ENCODE measurements around the gene FOCAD. TPM values are rescaled to one million over a fixed set of nuclear protein-coding genes. Genes with fewer than 3 reads are reported as not detected.

FOCAD gene
- total and polyA plus RNA-seq, 2 donors, result 12.7 to 32.3 TPM

DNA sequence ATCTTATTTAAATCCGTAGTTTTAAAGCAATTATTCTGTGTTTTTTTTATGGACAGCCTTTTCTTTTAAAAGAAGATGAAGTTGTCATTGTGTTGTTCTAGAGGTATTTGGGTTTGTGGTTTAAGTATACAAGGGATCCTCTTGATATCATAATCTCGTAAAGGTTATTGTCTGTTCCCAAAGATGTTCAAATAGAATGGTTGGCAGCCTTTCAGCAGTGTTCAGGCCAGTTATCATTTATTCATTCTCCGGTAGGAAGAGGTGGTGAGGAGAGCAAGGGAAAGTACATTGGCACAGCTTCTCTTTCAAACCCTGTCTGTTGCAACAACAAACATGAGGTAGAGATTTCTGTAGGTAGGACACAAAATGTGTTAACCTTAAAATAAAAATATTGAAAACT, 147.0 kb downstream of the FOCAD start:
- Histone ChIP-seq H3K4me3 (ENCODE audit: low read length in 2 of 2) (no peak overlapping the region), H3K27me3 (ENCODE audit: control insufficient read depth in 2 of 2, insufficient read depth in 1 of 2, low read length in 1 of 2) (no peaks in the 10 kb centered on the region), H3K4me1 (ENCODE audit: control insufficient read depth in 2 of 2, insufficient read depth in 2 of 2, low read length in 2 of 2) (no peaks in the 10 kb centered on the region), H3K36me3 (ENCODE audit: control insufficient read depth in 2 of 2, insufficient read depth in 2 of 2, low read length in 1 of 2) (peaks cover 0 to 3% of the 10 kb centered on the region in 2 donors), H3K9me3 (ENCODE audit: control insufficient read depth in 2 of 2, insufficient read depth in 1 of 2, low read length in 1 of 2) (no peaks in the 10 kb centered on the region), H3K27ac (ENCODE audit: low read depth in 1 of 2, low read length in 1 of 2) (no peak overlapping the region)
- DNase-seq (ENCODE audit: low read depth in 6 of 9, low spot score in 9 of 9), result no peak
- WGBS, result 97% methylated on average over 3 of the region's 3 CpGs

DNA sequence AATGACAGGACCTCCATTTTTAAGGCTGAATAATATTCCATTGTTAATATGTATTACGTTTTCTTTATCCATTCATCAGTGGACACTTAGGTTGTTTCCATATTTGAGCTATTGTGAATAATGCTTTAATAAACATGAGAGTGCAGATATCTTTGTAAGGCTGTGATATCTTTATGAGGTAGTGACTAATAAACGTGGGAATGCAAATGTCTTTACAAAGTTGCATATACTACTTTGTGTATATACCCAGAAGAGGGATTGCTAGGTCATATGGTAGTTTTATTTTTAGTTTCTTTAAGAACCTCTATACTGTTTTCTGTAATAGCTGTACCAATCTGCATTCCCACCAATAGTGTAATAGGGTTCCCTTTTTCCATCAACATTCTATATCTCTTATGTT, 148.7 kb downstream of the FOCAD start:
- H3K36me3 ChIP-seq (ENCODE audit: control insufficient read depth in 2 of 2, insufficient read depth in 2 of 2, low read length in 1 of 2), result no peaks in the 10 kb centered on the region
- no peak overlapping the region for H3K4me3 ChIP-seq (ENCODE audit: low read length in 2 of 2)
- H3K9me3 ChIP-seq (ENCODE audit: control insufficient read depth in 2 of 2, insufficient read depth in 1 of 2, low read length in 1 of 2), result no peaks in the 10 kb centered on the region
- DNase-seq (ENCODE audit: low read depth in 6 of 9, low spot score in 9 of 9), result no peak
- 98% methylated on average over 2 of the region's 2 CpGs for WGBS
- no peak overlapping the region for H3K27ac ChIP-seq (ENCODE audit: low read depth in 1 of 2, low read length in 1 of 2)
- no peaks in the 10 kb centered on the region for H3K4me1 ChIP-seq (ENCODE audit: control insufficient read depth in 2 of 2, insufficient read depth in 2 of 2, low read length in 2 of 2)
- no peaks in the 10 kb centered on the region for H3K27me3 ChIP-seq (ENCODE audit: control insufficient read depth in 2 of 2, insufficient read depth in 1 of 2, low read length in 1 of 2)

DNA sequence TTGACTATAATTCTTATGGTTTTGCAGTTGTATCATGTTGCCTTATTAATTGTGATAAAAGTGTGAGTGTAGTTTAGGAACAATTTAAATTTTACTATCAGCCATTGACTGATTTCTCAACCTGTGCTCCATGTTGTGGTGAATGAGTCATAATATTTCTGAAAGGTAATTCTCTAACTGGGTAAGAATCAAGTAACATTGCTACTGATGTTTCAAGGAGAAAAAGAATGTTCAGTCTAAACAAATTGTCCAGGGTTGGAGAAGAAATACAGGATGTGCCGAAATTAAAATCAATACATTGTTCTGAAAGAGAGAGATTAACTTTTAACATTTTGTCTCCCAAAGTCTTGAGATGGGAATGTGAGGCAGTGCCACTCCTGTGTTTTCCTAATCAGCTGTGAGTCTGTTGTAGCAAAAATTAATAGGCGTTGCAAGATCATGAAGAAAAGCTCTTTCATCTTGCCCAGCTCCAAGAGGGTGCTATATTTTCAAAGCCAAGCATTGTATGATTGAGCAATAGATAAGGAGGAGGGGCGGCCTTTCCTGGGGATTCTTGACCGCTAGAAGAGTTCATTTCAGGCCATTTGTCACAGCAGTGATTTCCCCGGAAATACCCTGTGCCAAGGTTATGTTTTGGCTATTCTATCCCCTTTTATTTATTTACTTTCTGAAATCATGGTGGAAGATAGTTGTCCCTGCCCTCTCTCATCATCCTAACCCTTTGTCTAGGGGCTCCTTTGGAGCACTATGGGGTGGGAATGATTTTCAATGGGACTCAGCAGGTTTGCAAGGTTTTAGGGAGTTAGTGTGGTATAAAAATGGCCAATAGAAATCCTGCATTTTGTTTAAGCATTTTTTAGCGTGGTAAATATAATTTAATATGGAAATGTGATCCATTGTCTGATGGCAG, 151.6 kb downstream of the FOCAD start:
- Histone ChIP-seq H3K4me1 (ENCODE audit: control insufficient read depth in 2 of 2, insufficient read depth in 2 of 2, low read length in 2 of 2) (no peaks in the 10 kb centered on the region), H3K9me3 (ENCODE audit: control insufficient read depth in 2 of 2, insufficient read depth in 1 of 2, low read length in 1 of 2) (no peaks in the 10 kb centered on the region), H3K27ac (ENCODE audit: low read depth in 1 of 2, low read length in 1 of 2) (no peak overlapping the region), H3K36me3 (ENCODE audit: control insufficient read depth in 2 of 2, insufficient read depth in 2 of 2, low read length in 1 of 2) (no peaks in the 10 kb centered on the region), H3K4me3 (ENCODE audit: low read length in 2 of 2) (no peak overlapping the region), H3K27me3 (ENCODE audit: control insufficient read depth in 2 of 2, insufficient read depth in 1 of 2, low read length in 1 of 2) (no peaks in the 10 kb centered on the region)
- DNase-seq (ENCODE audit: low read depth in 6 of 9, low spot score in 9 of 9), result no peak
- 95% methylated on average over 6 of the region's 6 CpGs for WGBS

DNA sequence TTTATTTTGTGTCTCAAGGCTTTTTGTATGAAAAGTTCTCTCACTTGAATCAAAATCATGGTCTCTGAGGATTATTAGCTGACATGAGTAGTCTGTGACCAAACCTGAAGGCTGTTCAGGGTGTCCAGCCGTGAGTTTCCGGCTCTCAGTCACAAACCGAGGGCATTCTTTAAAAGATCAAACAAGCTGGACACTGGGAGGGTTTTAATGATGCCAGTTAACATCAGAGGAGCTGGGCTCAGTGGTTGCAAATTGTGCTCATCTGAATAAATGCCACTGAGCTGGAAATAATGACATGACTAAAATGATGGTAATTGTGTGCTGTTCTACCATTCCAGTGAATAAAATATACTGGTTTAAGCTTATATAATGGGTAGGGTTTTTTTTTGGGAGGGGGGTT, 153.1 kb downstream of the FOCAD start:
- Histone ChIP-seq H3K27me3 (ENCODE audit: control insufficient read depth in 2 of 2, insufficient read depth in 1 of 2, low read length in 1 of 2) (no peaks in the 10 kb centered on the region), H3K4me1 (ENCODE audit: control insufficient read depth in 2 of 2, insufficient read depth in 2 of 2, low read length in 2 of 2) (no peaks in the 10 kb centered on the region), H3K9me3 (ENCODE audit: control insufficient read depth in 2 of 2, insufficient read depth in 1 of 2, low read length in 1 of 2) (no peaks in the 10 kb centered on the region), H3K4me3 (ENCODE audit: low read length in 2 of 2) (no peak overlapping the region), H3K27ac (ENCODE audit: low read depth in 1 of 2, low read length in 1 of 2) (no peak overlapping the region), H3K36me3 (ENCODE audit: control insufficient read depth in 2 of 2, insufficient read depth in 2 of 2, low read length in 1 of 2) (no peaks in the 10 kb centered on the region)
- DNase-seq (ENCODE audit: low read depth in 6 of 9, low spot score in 9 of 9), result no peak
- 98% methylated on average over 3 of the region's 3 CpGs for whole genome bisulfite sequencing

DNA sequence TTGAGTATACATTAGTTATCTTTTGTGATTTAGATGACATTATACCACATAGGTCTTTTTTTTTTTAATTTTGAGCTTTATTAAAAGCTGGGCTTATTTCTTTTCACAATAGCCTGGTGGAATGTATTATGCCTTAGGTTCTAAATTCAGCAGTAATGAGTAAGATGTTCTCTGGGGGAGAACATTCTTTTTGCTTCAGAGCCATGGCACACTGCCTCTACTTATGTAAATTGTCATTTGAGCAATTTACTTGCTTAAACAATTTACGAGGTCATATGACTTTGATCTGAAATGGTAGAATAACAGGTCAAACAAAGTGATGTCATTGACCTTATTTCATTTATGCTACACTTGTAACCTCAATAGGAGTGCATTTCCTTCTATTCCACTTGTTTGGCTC, 154.2 kb downstream of the FOCAD start:
- H3K27me3 ChIP-seq (ENCODE audit: control insufficient read depth in 2 of 2, insufficient read depth in 1 of 2, low read length in 1 of 2), result no peaks in the 10 kb centered on the region
- no peak overlapping the region for H3K27ac ChIP-seq (ENCODE audit: low read depth in 1 of 2, low read length in 1 of 2)
- H3K4me3 ChIP-seq (ENCODE audit: low read length in 2 of 2), result no peak overlapping the region
- H3K9me3 ChIP-seq (ENCODE audit: control insufficient read depth in 2 of 2, insufficient read depth in 1 of 2, low read length in 1 of 2), result no peaks in the 10 kb centered on the region
- no peak for DNase-seq (ENCODE audit: low read depth in 6 of 9, low spot score in 9 of 9)
- H3K36me3 ChIP-seq (ENCODE audit: control insufficient read depth in 2 of 2, insufficient read depth in 2 of 2, low read length in 1 of 2), result no peaks in the 10 kb centered on the region
- no peaks in the 10 kb centered on the region for H3K4me1 ChIP-seq (ENCODE audit: control insufficient read depth in 2 of 2, insufficient read depth in 2 of 2, low read length in 2 of 2)
- WGBS, result 96% methylated on average over 1 of the region's 1 CpG

DNA sequence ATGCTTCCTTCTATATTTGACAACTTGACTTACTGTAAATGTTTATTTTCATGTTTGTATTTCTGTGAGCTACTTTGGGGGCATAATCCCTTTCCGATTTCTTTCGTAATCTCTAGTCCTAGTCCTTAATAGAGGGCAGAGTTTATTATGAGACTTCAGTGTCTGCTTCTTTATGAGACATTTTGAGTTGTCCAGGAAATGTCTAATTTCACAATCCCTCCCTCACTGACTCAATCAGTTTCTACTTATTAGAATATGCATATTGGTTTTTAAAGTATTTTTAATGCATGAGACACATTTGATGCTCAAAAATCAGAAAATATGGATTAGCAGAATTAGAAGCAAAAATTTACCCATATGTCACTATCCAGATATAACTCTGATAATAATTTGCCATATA, 160.9 kb downstream of the FOCAD start:
- Histone ChIP-seq H3K4me3 (ENCODE audit: low read length in 2 of 2) (no peak overlapping the region), H3K27me3 (ENCODE audit: control insufficient read depth in 2 of 2, insufficient read depth in 1 of 2, low read length in 1 of 2) (no peaks in the 10 kb centered on the region), H3K9me3 (ENCODE audit: control insufficient read depth in 2 of 2, insufficient read depth in 1 of 2, low read length in 1 of 2) (no peaks in the 10 kb centered on the region), H3K4me1 (ENCODE audit: control insufficient read depth in 2 of 2, insufficient read depth in 2 of 2, low read length in 2 of 2) (no peaks in the 10 kb centered on the region), H3K36me3 (ENCODE audit: control insufficient read depth in 2 of 2, insufficient read depth in 2 of 2, low read length in 1 of 2) (no peaks in the 10 kb centered on the region), H3K27ac (ENCODE audit: low read depth in 1 of 2, low read length in 1 of 2) (no peak overlapping the region)
- 99% methylated on average over 2 of the region's 2 CpGs for WGBS
- no peak for DNase-seq (ENCODE audit: low read depth in 6 of 9, low spot score in 9 of 9)

DNA sequence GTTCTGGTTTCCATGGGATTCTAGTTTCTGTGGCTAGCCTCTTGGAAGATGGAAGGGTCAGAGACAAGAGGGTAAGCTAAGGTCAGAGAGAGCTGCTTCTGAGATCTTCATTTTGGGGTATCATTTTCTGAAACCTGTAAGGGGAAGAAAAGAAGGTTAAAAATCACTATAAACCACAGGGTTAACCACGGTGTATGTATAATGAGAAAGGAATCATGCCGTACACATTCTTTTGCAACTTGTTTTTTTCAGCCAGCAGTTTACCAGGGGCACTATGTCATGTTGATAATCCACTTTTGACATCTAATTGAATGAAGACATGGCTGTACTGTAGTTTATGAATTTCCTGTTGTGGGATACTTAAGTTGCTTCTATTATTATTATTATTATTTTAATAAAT, 164.4 kb downstream of the FOCAD start:
- DNase-seq (ENCODE audit: low read depth in 6 of 9, low spot score in 9 of 9), result no peak
- 42% methylated on average over 2 of the region's 2 CpGs for WGBS

DNA sequence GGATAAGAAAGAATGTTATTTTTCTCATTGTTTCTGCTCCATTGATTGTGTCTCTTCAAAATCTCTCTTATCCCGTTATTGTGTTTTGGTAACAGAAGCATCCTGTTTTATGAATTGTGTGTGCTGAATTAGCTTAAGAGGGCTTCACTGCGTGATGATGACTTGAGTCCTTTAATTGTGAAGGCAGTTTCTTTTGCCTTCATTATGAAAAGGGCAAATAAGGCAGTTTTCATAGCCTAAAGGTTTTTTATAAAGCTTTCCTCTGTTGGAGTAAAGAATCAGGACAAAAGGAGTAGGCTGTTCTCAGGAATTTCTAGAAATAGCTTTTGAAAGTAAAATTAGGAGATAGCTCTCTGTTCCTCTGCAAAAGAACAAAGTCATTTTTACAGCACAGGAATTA, 169.8 kb downstream of the FOCAD start:
- no peak overlapping the region for H3K4me3 ChIP-seq (ENCODE audit: low read length in 2 of 2)
- 95% methylated on average over 2 of the region's 2 CpGs for WGBS
- no peak for DNase-seq (ENCODE audit: low read depth in 6 of 9, low spot score in 9 of 9)

More for the DNA sequence above, 164.4 kb downstream of the FOCAD start:
- Histone ChIP-seq H3K4me1 (ENCODE audit: control insufficient read depth in 2 of 2, insufficient read depth in 2 of 2, low read length in 2 of 2) (no peaks in the 10 kb centered on the region), H3K9me3 (ENCODE audit: control insufficient read depth in 2 of 2, insufficient read depth in 1 of 2, low read length in 1 of 2) (no peaks in the 10 kb centered on the region), H3K27ac (ENCODE audit: low read depth in 1 of 2, low read length in 1 of 2) (no peak overlapping the region), H3K4me3 (ENCODE audit: low read length in 2 of 2) (no peak overlapping the region), H3K27me3 (ENCODE audit: control insufficient read depth in 2 of 2, insufficient read depth in 1 of 2, low read length in 1 of 2) (no peaks in the 10 kb centered on the region), H3K36me3 (ENCODE audit: control insufficient read depth in 2 of 2, insufficient read depth in 2 of 2, low read length in 1 of 2) (no peaks in the 10 kb centered on the region)

DNA sequence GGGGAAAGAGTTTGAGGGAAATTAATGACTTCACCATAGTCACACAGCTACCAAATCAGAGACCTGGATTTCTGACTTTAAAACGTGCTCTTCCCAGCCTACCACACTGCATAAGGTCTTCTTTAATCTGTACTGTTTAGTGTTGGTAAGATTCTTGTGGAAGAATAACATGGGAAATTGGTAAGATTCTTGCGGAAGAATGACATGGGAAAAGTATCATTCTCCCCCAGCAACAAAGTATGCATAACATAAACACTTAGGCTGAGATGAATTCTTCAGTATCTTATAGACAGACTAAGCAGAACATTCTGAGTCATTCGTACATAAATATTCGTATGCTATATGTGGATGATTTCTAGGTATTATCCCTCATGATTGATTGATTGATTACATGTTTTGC, 170.4 kb downstream of the FOCAD start:
- WGBS, result 95% methylated on average over 4 of the region's 4 CpGs
- Histone ChIP-seq H3K4me1 (ENCODE audit: control insufficient read depth in 2 of 2, insufficient read depth in 2 of 2, low read length in 2 of 2) (no peaks in the 10 kb centered on the region), H3K36me3 (ENCODE audit: control insufficient read depth in 2 of 2, insufficient read depth in 2 of 2, low read length in 1 of 2) (no peaks in the 10 kb centered on the region), H3K9me3 (ENCODE audit: control insufficient read depth in 2 of 2, insufficient read depth in 1 of 2, low read length in 1 of 2) (no peaks in the 10 kb centered on the region), H3K4me3 (ENCODE audit: low read length in 2 of 2) (no peak overlapping the region), H3K27me3 (ENCODE audit: control insufficient read depth in 2 of 2, insufficient read depth in 1 of 2, low read length in 1 of 2) (no peaks in the 10 kb centered on the region), H3K27ac (ENCODE audit: low read depth in 1 of 2, low read length in 1 of 2) (no peak overlapping the region)
- DNase-seq (ENCODE audit: low read depth in 6 of 9, low spot score in 9 of 9), result no peak

More for the DNA sequence above, 169.8 kb downstream of the FOCAD start:
- H3K4me1 ChIP-seq (ENCODE audit: control insufficient read depth in 2 of 2, insufficient read depth in 2 of 2, low read length in 2 of 2), result no peaks in the 10 kb centered on the region
- H3K36me3 ChIP-seq (ENCODE audit: control insufficient read depth in 2 of 2, insufficient read depth in 2 of 2, low read length in 1 of 2), result no peaks in the 10 kb centered on the region
- no peak overlapping the region for H3K27ac ChIP-seq (ENCODE audit: low read depth in 1 of 2, low read length in 1 of 2)
- H3K9me3 ChIP-seq (ENCODE audit: control insufficient read depth in 2 of 2, insufficient read depth in 1 of 2, low read length in 1 of 2), result no peaks in the 10 kb centered on the region
- no peaks in the 10 kb centered on the region for H3K27me3 ChIP-seq (ENCODE audit: control insufficient read depth in 2 of 2, insufficient read depth in 1 of 2, low read length in 1 of 2)

Measured in thymus (tissue), 11 donors.